ENCODE data around the gene RIPK4.

Gene RIPK4

DNA sequence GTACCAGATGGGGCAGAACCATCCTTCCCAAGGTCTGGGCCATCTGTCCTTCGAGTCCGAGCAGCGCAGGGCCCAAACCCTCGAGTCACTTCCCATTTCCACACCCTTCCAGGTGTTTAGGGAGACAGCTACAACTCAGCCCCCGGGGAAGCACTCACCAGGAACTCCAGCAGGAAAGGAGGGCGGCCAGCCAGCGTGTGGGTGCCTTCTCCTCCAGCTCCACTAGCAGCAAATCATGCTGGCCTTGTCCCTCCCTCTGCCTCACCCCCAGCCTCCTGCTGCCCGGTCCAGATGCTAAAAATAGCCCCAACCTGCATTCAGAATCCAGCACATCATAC lies 56.1 kb downstream of the RIPK4 start:
- Histone ChIP-seq H3K4me3 (ENCODE audit: low read depth, low read length) (no peak overlapping the region), H3K36me3 (replicated peaks) (no peaks in the 10 kb centered on the region), H3K27me3 (replicated peaks) (peaks cover 11% of the 10 kb centered on the region), H3K27ac (no peak overlapping the region)
- TF ChIP-seq, protein P1, sequence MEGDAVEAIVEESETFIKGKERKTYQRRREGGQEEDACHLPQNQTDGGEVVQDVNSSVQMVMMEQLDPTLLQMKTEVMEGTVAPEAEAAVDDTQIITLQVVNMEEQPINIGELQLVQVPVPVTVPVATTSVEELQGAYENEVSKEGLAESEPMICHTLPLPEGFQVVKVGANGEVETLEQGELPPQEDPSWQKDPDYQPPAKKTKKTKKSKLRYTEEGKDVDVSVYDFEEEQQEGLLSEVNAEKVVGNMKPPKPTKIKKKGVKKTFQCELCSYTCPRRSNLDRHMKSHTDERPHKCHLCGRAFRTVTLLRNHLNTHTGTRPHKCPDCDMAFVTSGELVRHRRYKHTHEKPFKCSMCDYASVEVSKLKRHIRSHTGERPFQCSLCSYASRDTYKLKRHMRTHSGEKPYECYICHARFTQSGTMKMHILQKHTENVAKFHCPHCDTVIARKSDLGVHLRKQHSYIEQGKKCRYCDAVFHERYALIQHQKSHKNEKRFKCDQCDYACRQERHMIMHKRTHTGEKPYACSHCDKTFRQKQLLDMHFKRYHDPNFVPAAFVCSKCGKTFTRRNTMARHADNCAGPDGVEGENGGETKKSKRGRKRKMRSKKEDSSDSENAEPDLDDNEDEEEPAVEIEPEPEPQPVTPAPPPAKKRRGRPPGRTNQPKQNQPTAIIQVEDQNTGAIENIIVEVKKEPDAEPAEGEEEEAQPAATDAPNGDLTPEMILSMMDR (IDR thresholded peaks at IDR 0.05; ENCODE audit: low read depth, low read length, missing control alignments) = no peak
- no peak for DNase-seq
- in situ Hi-C loops (cut with HindIII; ENCODE audit: low pct_ligation_motif_present, low sequenced_read_pairs) = no loop called here

DNA sequence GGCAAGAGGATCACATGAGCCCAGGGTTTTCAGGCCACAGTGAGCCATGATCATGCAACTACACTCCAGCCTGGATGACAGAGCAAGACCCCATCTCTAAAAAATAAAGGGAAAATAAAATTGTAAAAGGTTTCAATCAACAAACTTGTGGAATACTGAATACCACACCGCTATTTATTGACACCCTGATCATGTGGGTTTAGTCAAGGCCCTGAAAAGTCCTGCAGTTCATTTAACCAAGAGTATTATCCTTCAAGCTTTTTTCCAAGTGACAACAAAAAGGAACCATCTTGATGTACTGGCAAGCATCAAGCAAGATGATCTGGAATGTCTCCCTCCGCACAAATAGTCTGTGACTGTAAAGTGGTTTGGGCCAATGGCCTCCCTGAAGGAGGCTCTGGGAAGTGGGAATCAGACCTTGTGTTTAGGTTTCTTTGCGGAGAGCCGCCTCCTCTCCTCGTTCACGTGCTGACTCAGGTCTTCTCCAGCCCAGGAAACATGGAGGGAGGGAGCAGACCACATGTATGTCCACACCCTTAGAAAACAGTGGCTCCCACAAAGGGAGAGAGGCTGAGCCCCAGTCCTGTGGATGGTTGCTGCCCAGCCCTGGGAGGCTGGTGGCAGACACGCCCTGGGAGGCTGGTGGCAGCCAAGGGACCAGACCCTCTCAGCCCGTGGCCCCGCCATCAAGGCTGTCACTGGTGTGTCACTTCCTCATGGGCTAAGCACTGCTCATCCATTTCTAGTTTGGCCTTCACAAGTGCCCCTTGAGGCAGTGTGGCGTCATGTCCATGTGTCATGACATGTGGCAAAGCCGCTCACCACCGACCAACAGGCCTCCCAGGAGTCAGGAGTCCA lies 56.7 kb downstream of the RIPK4 start:
- TF ChIP-seq, protein P1 (IDR thresholded peaks at IDR 0.05; ENCODE audit: low read depth, low read length, missing control alignments) = no peak
- Histone ChIP-seq H3K27me3 (replicated peaks) (peaks cover 13% of the 10 kb centered on the region), H3K36me3 (replicated peaks) (no peaks in the 10 kb centered on the region), H3K4me3 (ENCODE audit: low read depth, low read length) (no peak overlapping the region), H3K27ac (no peak overlapping the region)
- in situ Hi-C loops (cut with HindIII; ENCODE audit: low pct_ligation_motif_present, low sequenced_read_pairs) = no loop called here
- no peak for DNase-seq

DNA sequence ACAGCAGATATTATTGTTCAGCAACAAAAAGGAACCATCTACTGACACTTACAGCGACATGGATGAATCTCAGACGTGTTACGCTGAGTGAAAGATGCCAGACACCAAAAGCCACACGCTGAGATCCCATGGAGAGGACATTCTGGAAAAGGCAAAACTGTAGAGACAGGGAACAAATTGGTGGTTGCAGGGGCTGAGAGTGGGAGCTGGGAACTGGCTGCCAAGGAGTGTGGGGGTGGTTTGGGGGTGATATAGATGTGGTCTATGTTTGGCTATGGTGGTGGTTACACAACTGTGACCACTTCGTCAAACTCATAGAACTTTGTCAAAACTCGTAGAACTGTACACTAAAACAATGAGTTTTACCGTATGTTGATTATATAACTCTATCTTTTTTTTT lies 57.7 kb downstream of the RIPK4 start:
- Histone ChIP-seq H3K27ac (no peak overlapping the region), H3K27me3 (replicated peaks) (peaks cover 13% of the 10 kb centered on the region), H3K4me3 (ENCODE audit: low read depth, low read length) (no peak overlapping the region), H3K36me3 (replicated peaks) (no peaks in the 10 kb centered on the region)
- TF ChIP-seq, protein P1 (IDR thresholded peaks at IDR 0.05; ENCODE audit: low read depth, low read length, missing control alignments) = no peak
- no peak for DNase-seq
- in situ Hi-C loops (cut with HindIII; ENCODE audit: low pct_ligation_motif_present, low sequenced_read_pairs) = no loop called here

DNA sequence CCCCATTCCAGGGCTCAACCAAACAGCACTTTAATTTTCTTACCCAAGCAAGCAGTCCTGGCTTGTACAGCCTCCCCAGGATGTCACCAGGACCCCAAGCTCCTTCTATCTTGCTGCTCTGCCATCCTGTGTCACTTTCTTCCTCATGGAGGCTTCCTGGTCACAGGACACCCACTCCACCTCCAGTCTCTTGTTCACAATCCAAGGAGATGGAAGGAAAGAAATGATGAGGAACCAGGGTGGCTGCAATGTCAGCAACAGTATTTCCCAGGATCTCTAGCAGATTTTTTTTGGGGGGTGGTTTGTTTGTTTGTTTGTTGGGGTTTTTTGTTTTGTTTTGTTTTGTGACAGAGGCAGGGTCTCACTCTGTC lies 58.9 kb downstream of the RIPK4 start:
- TF ChIP-seq, protein P1 (IDR thresholded peaks at IDR 0.05; ENCODE audit: low read depth, low read length, missing control alignments) = no peak
- Histone ChIP-seq H3K36me3 (replicated peaks) (no peaks in the 10 kb centered on the region), H3K27me3 (replicated peaks) (peaks cover 9% of the 10 kb centered on the region), H3K4me3 (ENCODE audit: low read depth, low read length) (no peak overlapping the region), H3K27ac (no peak overlapping the region)
- no peak for DNase-seq
- in situ Hi-C loops (cut with HindIII; ENCODE audit: low pct_ligation_motif_present, low sequenced_read_pairs) = no loop called here

DNA sequence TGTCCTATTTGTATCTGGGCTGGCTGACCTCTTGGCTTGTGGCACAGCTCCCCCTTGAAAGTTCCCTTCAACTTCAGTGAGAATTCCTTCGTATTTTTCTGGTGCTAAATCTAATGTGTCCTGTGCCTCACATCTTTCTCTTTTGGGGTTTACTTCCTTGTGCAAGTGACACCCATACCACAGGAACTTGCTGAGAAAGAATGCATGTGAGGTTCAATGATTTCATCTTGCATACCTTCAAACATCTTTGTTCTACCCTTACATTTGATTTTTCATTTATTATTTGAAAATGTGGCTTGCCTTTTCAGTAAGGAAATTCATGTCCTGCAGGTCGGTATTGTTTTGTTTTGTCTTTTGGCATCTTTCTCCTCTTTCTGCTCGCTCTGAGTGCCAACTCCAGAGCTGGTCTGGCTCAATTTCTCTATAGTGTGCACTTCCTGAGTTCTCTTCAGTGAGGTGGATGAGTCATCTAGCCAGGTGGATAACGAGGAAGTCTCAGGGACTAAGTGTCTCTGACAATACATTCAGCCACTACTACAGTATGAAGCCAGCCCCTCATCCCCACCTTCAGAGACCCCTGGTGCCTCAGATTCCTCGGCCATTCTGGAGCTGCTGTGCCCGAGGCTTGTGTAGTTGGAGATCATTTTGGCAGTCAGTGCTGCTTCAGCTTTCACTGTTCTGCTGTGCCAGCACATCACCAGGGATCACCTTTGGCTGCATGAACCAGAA lies 59.5 kb downstream of the RIPK4 start:
- Histone ChIP-seq H3K27me3 (replicated peaks) (peaks cover 9% of the 10 kb centered on the region), H3K27ac (no peak overlapping the region)
- DNase-seq = no peak

More for the DNA sequence above, 59.5 kb downstream of the RIPK4 start:
- no peaks in the 10 kb centered on the region for H3K36me3 ChIP-seq (replicated peaks)
- TF ChIP-seq, protein P1 (IDR thresholded peaks at IDR 0.05; ENCODE audit: low read depth, low read length, missing control alignments) = no peak
- no peak overlapping the region for H3K4me3 ChIP-seq (ENCODE audit: low read depth, low read length)
- in situ Hi-C loops (cut with HindIII; ENCODE audit: low pct_ligation_motif_present, low sequenced_read_pairs) = no loop called here

Measured in brain microvascular endothelial cell (primary cell).